Heart right ventricle (tissue), 16 donors: ENCODE data around the gene GNG3. TPM values are rescaled to one million over a fixed set of nuclear protein-coding genes. Genes with fewer than 3 reads are reported as not detected.

ENCODE experiments used
- ATAC-seq, 8 donors: fragments of 200-7000 bp; cut with Tn5 transposase; one replicate each; pipeline ENCODE4 v1.9.1; 2020; ENCODE audit warnings: mild to moderate bottlenecking in 8 of 8, moderate library complexity in 8 of 8, moderate number of reproducible peaks in 1 of 8
- DNase-seq, 2 donors: peaks; one replicate each; pipeline ENCODE4 v3.0.0-alpha.2; 2020
- H3K27ac ChIP-seq, 10 donors: fragments of 200-600 bp; sonication (generic) in 2 of 10; one replicate each; pipeline versions ENCODE4 v1.5.0 to v1.8.0; 2020 to 2022; ENCODE audit warnings: mild to moderate bottlenecking in 3 of 10
- H3K27me3 ChIP-seq, 7 donors: fragments of 200-600 bp; one replicate each; pipeline ENCODE4 v1.8.0; 2021 to 2022; ENCODE audit warnings: mild to moderate bottlenecking in 2 of 7
- H3K36me3 ChIP-seq, 9 donors: fragments of 200-600 bp; sonication (generic) in 1 of 9; one replicate each; pipeline versions ENCODE4 v1.5.0 to v1.8.0; 2020 to 2022; ENCODE audit warnings: mild to moderate bottlenecking in 2 of 9
- H3K4me1 ChIP-seq, 9 donors: fragments of 200-600 bp; sonication (generic) in 1 of 9; one replicate each; pipeline versions ENCODE4 v1.5.0 to v1.8.0; 2020 to 2022; ENCODE audit warnings: mild to moderate bottlenecking in 4 of 9
- H3K4me3 ChIP-seq, 10 donors: fragments of 200-600 bp; sonication (generic) in 2 of 10; one replicate each; pipeline versions ENCODE4 v1.5.0 to v1.8.0; 2020 to 2022; ENCODE audit warnings: mild to moderate bottlenecking in 7 of 10, moderate library complexity in 2 of 10
- H3K9me3 ChIP-seq, 11 donors: fragments of 200-600 bp in 10 of 11; sonication (generic) in 2 of 11; one replicate each; pipeline versions ENCODE4 v1.5.0 to v1.8.0; 2013 to 2022; ENCODE audit warnings: mild to moderate bottlenecking in 2 of 11, control low read depth in 1 of 11, moderate library complexity in 1 of 11
- WGBS, 2 donors: extraction: QIAGEN DNeasy Blood & Tissue Kit; methylation state at CpG; one replicate each; pipeline ENCODE4 v1.1.7; 2013; ENCODE audit warnings: inconsistent platforms in 1 of 2; 5-methylcytosine and 5-hydroxymethylcytosine counted together
- intact Hi-C, 10 donors: fragments of 100-400 bp; cut with DNase I; formaldehyde crosslinking; loops; one replicate each; pipeline versions ENCODE4 v1.11.1 to v1.14.2; 2022
- polyA plus RNA-seq, 2 donors: library from polyadenylated mRNA; stranded (reverse); fragments of 200-250 nt; gene quantifications; one replicate each; pipeline ENCODE4 v1.2.3, GENCODE V29; 2013
- total RNA-seq, 10 donors: library from RNA; stranded (reverse); fragmentation: NEBNext Ultra II Directional in 3 of 10; extraction: Animal tissue kit (Norgen Biotek cat#: 25700) in 3 of 10; gene quantifications; one replicate each; pipeline versions ENCODE4 v1.2.1 to v1.2.4, GENCODE V29; 2021 to 2023
- TF ChIP-seq, protein P1 (sequence below), 9 donors: fragments of 200-600 bp; sonication (generic) in 2 of 9; IDR thresholded peaks; one replicate each; pipeline versions ENCODE4 v1.5.0 to v1.8.0; 2021 to 2022; ENCODE audit warnings: antibody characterized with exemption in 9 of 9, mild to moderate bottlenecking in 5 of 9, moderate library complexity in 1 of 9
- donor health status: Arrhythmogenic right ventricular cardiomyopathy.
- donor health status: ischemic (EF 13 %, LVEDD 7.1; RV severe dilation, severe dysfunction).
- donor health status: healthy with polysubstance abuse.
- donor health status: DM: no; HTN: yes; CAD: no.
- donor health status: DM: no; HTN: no; CAD: no.
- donor health status: ischemic (EF 25% LVEDD 6.9; RV normal size, moderate dysfunction).
- donor health status: ischemic (EF 25% LVEDD 5.7; RV mildly dilated, moderate dysfunction).
- donor health status: healthy.
- donor health status: DM: yes; HTN: yes; CAD: no.
- donor health status: Ischemic cardiomyopathy.
- donor health status: ischemic (EF 35%, LVEDD 5.7; RV mildly dilated, moderate dysfunction).
- donor health status: nonischemic (EF 11% LVEDD 7.7; RV severe dilation, severe dysfunction).
- donor health status: DM: yes; HTN: yes; CAD: no.
- donor health status: PGD.
- donor health status: ischemic (EF 29% LVEDD 5.4; RV normal size, mild dysfunction).
- donor health status: nonischemic (EF 23%, LVEDD 6.1; RV moderate dilation, normal function).

Gene GNG3
- total and polyA plus RNA-seq, 12 donors = 0.16 to 0.34 (median 0.30) TPM; not detected in 7

GRCh38 chr11:62712861-62713260, 5.4 kb downstream of the GNG3 start:
- Histone ChIP-seq H3K36me3 (peaks cover 0 to 79% (median 35%) of the 10 kb centered on the region in 9 donors), H3K27ac (peak overlapping the region in 9 of 10 donors; percentile 19 to 78 (median 64)), H3K9me3 (no peaks in the 10 kb centered on the region), H3K4me3 (no peak overlapping the region), H3K27me3 (no peaks in the 10 kb centered on the region), H3K4me1 (peaks cover 15 to 57% (median 33%) of the 10 kb centered on the region in 9 donors)
- DNase-seq (no peak), ATAC-seq (no peak)
- 69 to 81% methylated on average over 3 of the region's 3 CpGs for WGBS, 2 donors
- TF ChIP-seq, protein P1, sequence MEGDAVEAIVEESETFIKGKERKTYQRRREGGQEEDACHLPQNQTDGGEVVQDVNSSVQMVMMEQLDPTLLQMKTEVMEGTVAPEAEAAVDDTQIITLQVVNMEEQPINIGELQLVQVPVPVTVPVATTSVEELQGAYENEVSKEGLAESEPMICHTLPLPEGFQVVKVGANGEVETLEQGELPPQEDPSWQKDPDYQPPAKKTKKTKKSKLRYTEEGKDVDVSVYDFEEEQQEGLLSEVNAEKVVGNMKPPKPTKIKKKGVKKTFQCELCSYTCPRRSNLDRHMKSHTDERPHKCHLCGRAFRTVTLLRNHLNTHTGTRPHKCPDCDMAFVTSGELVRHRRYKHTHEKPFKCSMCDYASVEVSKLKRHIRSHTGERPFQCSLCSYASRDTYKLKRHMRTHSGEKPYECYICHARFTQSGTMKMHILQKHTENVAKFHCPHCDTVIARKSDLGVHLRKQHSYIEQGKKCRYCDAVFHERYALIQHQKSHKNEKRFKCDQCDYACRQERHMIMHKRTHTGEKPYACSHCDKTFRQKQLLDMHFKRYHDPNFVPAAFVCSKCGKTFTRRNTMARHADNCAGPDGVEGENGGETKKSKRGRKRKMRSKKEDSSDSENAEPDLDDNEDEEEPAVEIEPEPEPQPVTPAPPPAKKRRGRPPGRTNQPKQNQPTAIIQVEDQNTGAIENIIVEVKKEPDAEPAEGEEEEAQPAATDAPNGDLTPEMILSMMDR (IDR thresholded peaks at IDR 0.05) = no peak
- intact Hi-C loops = no loop called here

GRCh38 chr11:62713343-62713742, 5.9 kb downstream of the GNG3 start:
- Histone ChIP-seq H3K27me3 (no peaks in the 10 kb centered on the region), H3K36me3 (peaks cover 0 to 83% (median 40%) of the 10 kb centered on the region in 9 donors), H3K9me3 (no peaks in the 10 kb centered on the region), H3K4me3 (no peak overlapping the region), H3K27ac (peak overlapping the region in 9 of 10 donors; percentile 19 to 78 (median 64)), H3K4me1 (peaks cover 13 to 54% (median 32%) of the 10 kb centered on the region in 9 donors)
- 55 to 65% methylated on average over 2 of the region's 2 CpGs for WGBS, 2 donors
- intact Hi-C loops = no loop called here
- TF ChIP-seq, protein P1 (IDR thresholded peaks at IDR 0.05) = no peak
- DNase-seq (no peak), ATAC-seq (peak in 2 of 8 donors; percentile 27 to 30)

DNA sequence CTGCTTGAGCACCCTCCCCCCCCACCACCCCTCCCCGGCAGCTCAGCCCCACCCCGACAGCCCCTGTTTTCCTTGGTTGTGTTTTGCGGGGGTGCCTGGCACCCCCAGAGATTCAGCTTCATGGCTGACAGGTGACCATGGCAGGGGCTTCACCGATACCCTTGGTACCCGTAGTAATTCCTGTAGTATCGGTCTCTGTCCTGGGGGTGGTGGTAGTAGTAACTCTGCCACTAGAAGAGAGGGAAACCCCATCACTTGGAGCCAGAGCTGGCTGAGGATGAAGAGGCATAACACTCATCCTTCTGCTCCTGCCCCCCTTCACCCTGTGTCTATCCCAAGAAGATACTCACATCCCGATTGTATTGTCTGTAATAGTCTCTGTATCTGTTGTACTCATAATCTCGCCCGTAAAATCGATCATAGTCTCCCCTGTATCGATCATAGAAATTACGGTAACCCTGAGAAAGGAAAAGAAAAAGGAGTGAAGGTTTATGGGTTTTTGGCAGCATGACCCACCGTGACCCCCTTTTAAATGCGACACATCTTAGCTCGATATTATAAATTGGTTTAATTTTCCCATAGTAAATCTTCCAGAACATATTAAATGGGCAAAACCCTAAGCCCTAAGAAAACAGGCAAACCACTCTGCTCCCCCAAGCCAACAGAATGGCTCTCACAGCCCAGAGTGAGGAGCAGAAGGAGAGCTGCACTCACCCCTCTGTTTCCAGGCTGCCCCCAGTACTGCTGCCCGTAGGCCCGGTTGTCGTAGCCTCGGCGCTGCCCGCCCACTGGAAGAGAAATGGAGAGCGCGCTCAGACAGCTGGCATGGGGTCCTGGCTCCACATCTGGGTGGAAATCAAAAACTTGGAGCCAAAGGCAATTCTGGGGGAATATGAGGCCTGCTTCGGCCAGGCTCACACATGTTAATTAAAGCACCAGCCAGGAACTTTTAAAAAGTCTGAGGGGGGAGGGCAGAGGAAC, 8.0 kb downstream of the GNG3 start:
- Histone ChIP-seq H3K27ac (no peak overlapping the region), H3K9me3 (no peaks in the 10 kb centered on the region), H3K36me3 (peaks cover 4 to 100% (median 59%) of the 10 kb centered on the region in 9 donors), H3K4me3 (no peak overlapping the region), H3K4me1 (peaks cover 0 to 38% (median 18%) of the 10 kb centered on the region in 9 donors), H3K27me3 (no peaks in the 10 kb centered on the region)
- no peak for ATAC-seq
- 90 to 91% methylated on average over 24 of the region's 24 CpGs for WGBS, 2 donors
- intact Hi-C loops = no loop called here
- DNase-seq = no peak
- TF ChIP-seq, protein P1 (IDR thresholded peaks at IDR 0.05) = no peak

DNA sequence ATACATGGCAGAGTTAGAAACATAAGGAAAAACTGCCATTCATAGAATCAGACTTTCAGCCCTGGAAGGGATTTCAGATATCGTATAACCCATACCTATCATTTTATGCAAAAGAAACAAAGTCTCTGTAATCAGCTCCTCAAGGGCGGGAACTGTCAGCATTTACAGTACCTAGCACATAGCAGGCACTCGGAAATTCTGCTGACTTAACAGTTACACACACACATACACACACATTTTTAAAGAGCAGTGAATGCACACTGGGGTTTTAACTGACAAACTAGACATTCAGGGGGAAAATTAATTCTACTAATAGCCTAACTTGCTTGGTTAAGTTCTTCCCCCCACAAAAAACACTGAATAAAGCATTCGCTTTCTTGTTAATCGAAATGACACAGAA, 8.7 kb downstream of the GNG3 start:
- intact Hi-C loops = no loop called here
- DNase-seq (no peak), ATAC-seq (no peak)
- no peak overlapping the region for H3K27ac ChIP-seq
- WGBS, 2 donors = 90 to 93% methylated on average over 5 of the region's 5 CpGs
- H3K36me3 ChIP-seq = peaks cover 4 to 100% (median 67%) of the 10 kb centered on the region in 9 donors
- H3K4me1 ChIP-seq = peaks cover 0 to 37% (median 17%) of the 10 kb centered on the region in 9 donors
- TF ChIP-seq, protein P1 (IDR thresholded peaks at IDR 0.05) = no peak
- no peak overlapping the region for H3K4me3 ChIP-seq
- H3K27me3 ChIP-seq = no peaks in the 10 kb centered on the region
- H3K9me3 ChIP-seq = no peaks in the 10 kb centered on the region
